OCI-LY1 (cell line): ENCODE measurements around the gene TRIB2.

Experiments
- H2AFZ ChIP-seq: fragments of 200-600 bp; sonication (generic), shearing (Covaris generic); 2 replicates; pipeline ENCODE4 v1.6.0; 2014; ENCODE audit warnings: antibody characterized with exemption, mild to moderate bottlenecking, low read length
- H3F3A ChIP-seq: fragments of 200-600 bp; sonication (generic), shearing (Covaris generic); 2 replicates; pipeline ENCODE4 v1.6.0; 2014; ENCODE audit warnings: mild to moderate bottlenecking, antibody characterized with exemption, low read length, moderate library complexity; ENCODE audit not compliant: insufficient read depth
- H3K27ac ChIP-seq: fragments of 200-600 bp; sonication (generic); 2 replicates; pipeline ENCODE4 v1.5.1; 2014; ENCODE audit warnings: low read length, mixed run types, mild to moderate bottlenecking, low read depth; ENCODE audit not compliant: poor library complexity, severe bottlenecking
- H3K27me3 ChIP-seq: fragments of 200-600 bp; sonication (generic); 2 replicates; pipeline ENCODE4 v1.6.0; 2014; ENCODE audit warnings: antibody characterized with exemption, mild to moderate bottlenecking, low read length, moderate library complexity; ENCODE audit not compliant: insufficient read depth
- H3K36me3 ChIP-seq: fragments of 200-600 bp; sonication (generic); 2 replicates; pipeline ENCODE4 v1.6.1; 2014; ENCODE audit warnings: mild to moderate bottlenecking, antibody characterized with exemption, low read length, moderate library complexity, mixed read lengths; ENCODE audit not compliant: insufficient read depth
- H3K4me1 ChIP-seq: fragments of 200-600 bp; sonication (generic); 2 replicates; pipeline ENCODE4 v1.5.1; 2014; ENCODE audit warnings: mild to moderate bottlenecking, low read length, moderate library complexity; ENCODE audit not compliant: insufficient read depth, severe bottlenecking
- H3K4me2 ChIP-seq: fragments of 200-600 bp; sonication (generic), shearing (Covaris generic); 2 replicates; pipeline ENCODE4 v1.6.1; 2014; ENCODE audit warnings: low read length
- H3K4me3 ChIP-seq: fragments of 200-600 bp; sonication (generic); 2 replicates; pipeline ENCODE4 v1.5.1; 2014; ENCODE audit warnings: low read length, low read depth, mild to moderate bottlenecking, mixed read lengths; ENCODE audit not compliant: poor library complexity, severe bottlenecking
- H3K79me2 ChIP-seq: fragments of 200-600 bp; shearing (Covaris generic); 2 replicates; pipeline ENCODE4 v1.6.1; 2016; ENCODE audit warnings: mixed run types, low read length, mixed read lengths; ENCODE audit not compliant: insufficient read depth
- H3K9ac ChIP-seq: fragments of 200-600 bp; sonication (generic), shearing (Covaris generic); 2 replicates; pipeline ENCODE4 v1.6.1; 2014; ENCODE audit warnings: mild to moderate bottlenecking, low read length, mixed read lengths
- H3K9me2 ChIP-seq: fragments of 200-600 bp; sonication (generic), shearing (Covaris generic); 2 replicates; pipeline ENCODE4 v1.6.1; 2014; ENCODE audit warnings: low read depth, mild to moderate bottlenecking, low read length, mixed read lengths
- H3K9me3 ChIP-seq: fragments of 200-600 bp; shearing (Covaris generic); 2 replicates; pipeline ENCODE4 v1.6.1; 2014; ENCODE audit warnings: low read length, mixed read lengths
- H4K20me1 ChIP-seq: fragments of 200-600 bp; sonication (generic), shearing (Covaris generic); 2 replicates; pipeline ENCODE4 v1.6.0; 2016; ENCODE audit warnings: mild to moderate bottlenecking, low read length; ENCODE audit not compliant: insufficient read depth
- CTCF ChIP-seq: fragments of 200-600 bp; sonication (generic), shearing (Covaris generic); IDR thresholded peaks from 2 replicates; pipeline ENCODE4 v1.5.1; 2017; ENCODE audit warnings: mild to moderate bottlenecking, antibody characterized with exemption, low read length, moderate library complexity, mixed read lengths
- EZH2 ChIP-seq: fragments of 200-600 bp; sonication (generic), shearing (Covaris generic); IDR thresholded peaks from 2 replicates; pipeline ENCODE4 v1.8.0; 2017; ENCODE audit warnings: borderline replicate concordance, mixed run types, mild to moderate bottlenecking, antibody characterized with exemption, low read length, moderate library complexity, mixed read lengths

Gene TRIB2

GRCh38 chr2:12701786-12702167 is 15.0 kb upstream of the TRIB2 start:
- Histone ChIP-seq H3K27me3 (no peaks in the 10 kb centered on the region), H2AFZ (no peak overlapping the region), H3K9me2 (no peaks in the 10 kb centered on the region), H3K27ac (no peak overlapping the region), H4K20me1 (no peaks in the 10 kb centered on the region), H3F3A (no peaks in the 10 kb centered on the region), H3K9me3 (no peaks in the 10 kb centered on the region), H3K9ac (no peak overlapping the region), H3K4me2 (no peak overlapping the region), H3K79me2 (no peaks in the 10 kb centered on the region), H3K4me1 (no peaks in the 10 kb centered on the region), H3K4me3 (no peak overlapping the region), H3K36me3 (no peaks in the 10 kb centered on the region)
- TF ChIP-seq CTCF (no peak), EZH2 (no peak)

GRCh38 chr2:12702168-12703121 is 14.3 kb upstream of the TRIB2 start:
- Histone ChIP-seq H3K4me2 (no peak overlapping the region), H3K9me2 (no peaks in the 10 kb centered on the region), H3K27ac (no peak overlapping the region), H3K36me3 (no peaks in the 10 kb centered on the region), H3K4me1 (no peaks in the 10 kb centered on the region), H3K9me3 (no peaks in the 10 kb centered on the region), H3K9ac (no peak overlapping the region), H2AFZ (no peak overlapping the region), H3K79me2 (no peaks in the 10 kb centered on the region), H3K27me3 (no peaks in the 10 kb centered on the region), H3F3A (no peaks in the 10 kb centered on the region), H4K20me1 (no peaks in the 10 kb centered on the region), H3K4me3 (no peak overlapping the region)
- TF ChIP-seq EZH2 (no peak), CTCF (no peak)

- no peaks in the 10 kb centered on the region for H3K27me3 ChIP-seq
- no peaks in the 10 kb centered on the region for H4K20me1 ChIP-seq
- no peaks in the 10 kb centered on the region for H3K36me3 ChIP-seq
- no peaks in the 10 kb centered on the region for H3K79me2 ChIP-seq
- H3K27ac ChIP-seq: no peak overlapping the region
- H2AFZ ChIP-seq: no peak overlapping the region
- peaks cover 9% of the 10 kb centered on the region for H3K4me1 ChIP-seq
- H3K4me2 ChIP-seq: no peak overlapping the region
- no peak overlapping the region for H3K4me3 ChIP-seq
- no peaks in the 10 kb centered on the region for H3K9me2 ChIP-seq
- H3F3A ChIP-seq: no peaks in the 10 kb centered on the region
- H3K9me3 ChIP-seq: no peaks in the 10 kb centered on the region
- no peak overlapping the region for H3K9ac ChIP-seq
- TF ChIP-seq EZH2 (no peak), CTCF (no peak)
These were observed 12.4 kb upstream of the TRIB2 start for GRCh38 chr2:12704378-12704777.
